Esophagus squamous epithelium (tissue), 4 donors: ENCODE results near the gene SMNDC1.

Experiments
- POLR2A ChIP-seq, 4 donors: fragments of 450-650 bp; IDR thresholded peaks; one replicate each; pipeline ENCODE4 v1.6.1; 2017; ENCODE audit warnings: antibody characterized with exemption in 4 of 4, mild to moderate bottlenecking in 4 of 4, moderate library complexity in 3 of 4
- TF ChIP-seq, protein P1 (sequence below), 6 experiments: fragments of 450-650 bp in 4 of 6; fragments of 200-600 bp in 2 of 6; sonication (generic) in 2 of 6; IDR thresholded peaks; one replicate each; pipeline ENCODE4 v1.5.1; 2016 to 2019; ENCODE audit warnings: antibody characterized with exemption in 6 of 6, mild to moderate bottlenecking in 4 of 6, moderate library complexity in 4 of 6

DNA sequence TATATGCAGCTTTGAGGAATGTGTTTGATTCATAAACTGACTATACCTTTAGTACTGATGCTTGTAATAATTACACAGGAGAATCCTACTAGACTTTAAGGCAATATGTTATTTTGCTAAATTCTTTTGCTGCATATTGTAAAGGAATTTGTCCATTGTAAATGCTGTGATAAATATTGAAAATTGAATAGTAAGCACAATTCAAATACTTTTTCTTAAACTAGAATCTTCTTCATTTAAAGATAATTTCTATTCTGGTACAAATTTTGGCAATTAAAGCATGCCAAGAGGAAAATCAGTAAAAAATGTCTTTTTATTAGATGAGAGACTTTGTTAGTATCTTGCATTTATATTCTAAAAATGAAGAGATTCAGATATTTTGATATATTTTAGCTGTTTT is 45.4 kb downstream of the SMNDC1 start:
- TF ChIP-seq, protein P1, sequence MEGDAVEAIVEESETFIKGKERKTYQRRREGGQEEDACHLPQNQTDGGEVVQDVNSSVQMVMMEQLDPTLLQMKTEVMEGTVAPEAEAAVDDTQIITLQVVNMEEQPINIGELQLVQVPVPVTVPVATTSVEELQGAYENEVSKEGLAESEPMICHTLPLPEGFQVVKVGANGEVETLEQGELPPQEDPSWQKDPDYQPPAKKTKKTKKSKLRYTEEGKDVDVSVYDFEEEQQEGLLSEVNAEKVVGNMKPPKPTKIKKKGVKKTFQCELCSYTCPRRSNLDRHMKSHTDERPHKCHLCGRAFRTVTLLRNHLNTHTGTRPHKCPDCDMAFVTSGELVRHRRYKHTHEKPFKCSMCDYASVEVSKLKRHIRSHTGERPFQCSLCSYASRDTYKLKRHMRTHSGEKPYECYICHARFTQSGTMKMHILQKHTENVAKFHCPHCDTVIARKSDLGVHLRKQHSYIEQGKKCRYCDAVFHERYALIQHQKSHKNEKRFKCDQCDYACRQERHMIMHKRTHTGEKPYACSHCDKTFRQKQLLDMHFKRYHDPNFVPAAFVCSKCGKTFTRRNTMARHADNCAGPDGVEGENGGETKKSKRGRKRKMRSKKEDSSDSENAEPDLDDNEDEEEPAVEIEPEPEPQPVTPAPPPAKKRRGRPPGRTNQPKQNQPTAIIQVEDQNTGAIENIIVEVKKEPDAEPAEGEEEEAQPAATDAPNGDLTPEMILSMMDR (IDR thresholded peaks at IDR 0.05), result no peak
- TF ChIP-seq POLR2A (IDR thresholded peaks at IDR 0.05), result no peak
